KOPT-K1 (cell line): Measurements from ENCODE around the gene PAX1.

Experiments used
- H3K27ac ChIP-seq: fragments of 200-600 bp; sonication (generic); 2 replicates; pipeline ENCODE4 v1.5.1; 2016; ENCODE audit warnings: antibody characterized with exemption, mild to moderate bottlenecking, low read depth, low read length; ENCODE audit not compliant: poor library complexity, severe bottlenecking
- H3K36me3 ChIP-seq: fragments of 200-600 bp; sonication (generic); 2 replicates; pipeline ENCODE4 v1.5.1; 2017; ENCODE audit warnings: antibody characterized with exemption, mild to moderate bottlenecking, low read length, moderate library complexity; ENCODE audit not compliant: insufficient read depth
- H3K9me3 ChIP-seq: fragments of 200-600 bp; sonication (generic); 2 replicates; pipeline ENCODE4 v1.5.1; 2017; ENCODE audit warnings: antibody characterized with exemption, low read length, mild to moderate bottlenecking; ENCODE audit not compliant: insufficient read depth, poor library complexity, severe bottlenecking

Gene PAX1

GRCh38 chr20:21710341-21710740 is 4.9 kb downstream of the PAX1 start:
- Histone ChIP-seq H3K27ac (no peak overlapping the region), H3K36me3 (no peaks in the 10 kb centered on the region)

DNA sequence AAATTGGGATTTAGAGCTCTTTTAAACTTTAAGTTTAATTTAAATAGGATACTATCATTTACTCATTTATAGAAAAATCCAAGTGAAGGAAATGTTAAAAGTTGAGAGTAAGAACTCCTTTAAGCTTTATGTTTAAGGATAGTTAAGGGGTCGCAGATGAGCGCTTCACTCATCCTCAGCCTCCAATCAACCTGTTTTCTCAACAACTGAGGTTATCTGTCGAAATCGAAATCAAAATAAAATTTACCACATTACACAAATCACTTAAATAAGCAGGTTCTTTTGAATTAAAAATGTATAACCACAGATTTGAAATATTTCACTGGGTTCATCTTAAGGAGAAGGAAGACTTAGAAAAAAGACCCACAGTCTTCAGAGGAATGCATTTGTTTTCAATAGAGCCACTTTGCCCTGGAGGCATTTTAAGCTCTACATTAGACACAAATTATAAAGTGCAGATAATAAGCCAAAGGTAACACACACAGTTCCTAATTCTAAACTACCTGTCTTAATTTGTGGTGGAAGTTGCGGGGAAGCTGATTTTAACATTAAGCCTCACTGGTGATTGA is 5.5 kb downstream of the PAX1 start:
- no peaks in the 10 kb centered on the region for H3K36me3 ChIP-seq
- no peak overlapping the region for H3K27ac ChIP-seq
- H3K9me3 ChIP-seq: no peaks in the 10 kb centered on the region

More at GRCh38 chr20:21710341-21710740, 4.9 kb downstream of the PAX1 start:
- no peaks in the 10 kb centered on the region for H3K9me3 ChIP-seq

GRCh38 chr20:21712443-21713059 is 7.1 kb downstream of the PAX1 start:
- Histone ChIP-seq H3K36me3 (no peaks in the 10 kb centered on the region), H3K9me3 (no peaks in the 10 kb centered on the region), H3K27ac (no peak overlapping the region)

- Histone ChIP-seq H3K27ac (no peak overlapping the region), H3K9me3 (no peaks in the 10 kb centered on the region), H3K36me3 (no peaks in the 10 kb centered on the region)
Measured at GRCh38 chr20:21713470-21713869, 8.0 kb downstream of the PAX1 start.

- no peaks in the 10 kb centered on the region for H3K9me3 ChIP-seq
- no peaks in the 10 kb centered on the region for H3K36me3 ChIP-seq
- no peak overlapping the region for H3K27ac ChIP-seq
Measured at GRCh38 chr20:21713901-21714296, 8.4 kb downstream of the PAX1 start.

DNA sequence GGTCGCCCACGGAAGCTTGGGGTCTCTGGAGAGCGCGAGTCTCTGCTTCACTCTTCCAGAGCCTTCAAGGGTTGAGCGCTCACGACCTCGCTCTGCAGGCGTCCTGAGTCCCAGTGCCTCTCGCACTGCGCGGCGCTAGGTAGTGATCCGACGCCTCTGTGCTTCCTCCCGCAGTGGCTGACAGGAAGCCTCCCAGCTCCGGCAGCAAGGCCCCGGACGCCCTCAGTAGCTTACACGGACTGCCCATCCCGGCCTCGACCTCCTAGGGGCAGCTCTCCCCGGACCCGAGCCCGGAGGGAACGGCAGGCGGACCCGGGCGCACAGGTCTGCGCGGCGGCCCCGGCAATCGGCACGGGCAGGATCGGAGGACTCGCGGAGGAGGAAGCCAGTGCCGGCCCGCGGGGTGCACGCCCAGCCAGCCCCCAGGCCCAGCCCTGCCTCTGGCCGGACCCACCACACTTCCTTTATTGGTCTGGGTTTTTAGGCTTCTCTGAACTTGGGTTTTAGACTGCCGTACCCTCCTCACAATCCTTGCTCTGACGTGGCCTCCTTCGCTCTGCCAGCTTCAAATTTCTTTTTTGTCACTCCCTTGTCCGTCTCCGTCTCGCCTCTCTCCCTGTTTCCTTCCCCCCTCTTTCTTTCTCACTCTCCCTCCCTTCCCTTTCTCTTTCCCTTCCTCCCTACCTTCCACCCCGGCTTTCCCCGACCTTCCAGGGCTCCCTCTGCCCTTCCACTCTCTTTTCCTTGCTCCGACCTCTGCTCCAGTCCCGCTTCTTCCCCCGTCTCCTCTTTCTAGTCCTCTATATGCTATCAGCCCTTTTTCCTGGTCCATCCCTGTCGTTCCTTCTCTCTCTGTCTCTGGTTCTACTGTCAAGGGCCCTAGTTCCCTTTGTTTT is 9.1 kb downstream of the PAX1 start:
- no peak overlapping the region for H3K27ac ChIP-seq
- H3K9me3 ChIP-seq: no peaks in the 10 kb centered on the region
- H3K36me3 ChIP-seq: no peaks in the 10 kb centered on the region

DNA sequence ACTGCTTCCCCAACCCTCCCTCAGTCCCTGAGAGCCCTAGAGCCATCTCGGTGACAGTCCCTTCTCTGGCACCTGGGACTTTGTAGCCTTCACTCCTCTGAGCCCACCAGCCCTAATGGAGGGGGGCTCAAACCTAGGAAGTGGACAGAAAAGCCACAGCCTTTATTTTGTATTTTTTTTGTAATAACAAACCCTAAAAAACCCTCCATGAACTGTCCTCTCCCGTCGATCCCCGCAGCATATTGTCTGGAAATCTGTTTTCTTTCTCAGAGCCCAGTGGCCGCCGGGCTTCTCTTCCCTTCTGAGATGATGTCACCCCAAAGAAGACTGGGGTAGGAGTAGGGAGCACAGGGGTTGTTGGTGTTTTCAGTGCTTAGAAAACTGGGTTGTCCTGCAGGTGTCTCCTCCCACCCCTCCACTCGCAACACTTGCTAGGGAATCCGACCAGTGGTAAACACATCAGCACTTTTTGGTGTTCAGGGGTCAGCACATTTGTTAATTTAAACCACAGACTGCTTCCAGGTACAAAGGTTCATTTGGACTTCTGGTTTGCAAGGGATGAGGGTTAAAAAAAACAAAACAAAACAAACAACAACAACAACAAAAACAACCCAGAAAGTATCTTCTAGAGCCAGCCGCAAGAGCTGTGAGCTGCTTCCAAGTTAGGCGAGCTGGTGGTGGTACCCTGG is 9.9 kb downstream of the PAX1 start:
- Histone ChIP-seq H3K36me3 (no peaks in the 10 kb centered on the region), H3K9me3 (no peaks in the 10 kb centered on the region), H3K27ac (no peak overlapping the region)

DNA sequence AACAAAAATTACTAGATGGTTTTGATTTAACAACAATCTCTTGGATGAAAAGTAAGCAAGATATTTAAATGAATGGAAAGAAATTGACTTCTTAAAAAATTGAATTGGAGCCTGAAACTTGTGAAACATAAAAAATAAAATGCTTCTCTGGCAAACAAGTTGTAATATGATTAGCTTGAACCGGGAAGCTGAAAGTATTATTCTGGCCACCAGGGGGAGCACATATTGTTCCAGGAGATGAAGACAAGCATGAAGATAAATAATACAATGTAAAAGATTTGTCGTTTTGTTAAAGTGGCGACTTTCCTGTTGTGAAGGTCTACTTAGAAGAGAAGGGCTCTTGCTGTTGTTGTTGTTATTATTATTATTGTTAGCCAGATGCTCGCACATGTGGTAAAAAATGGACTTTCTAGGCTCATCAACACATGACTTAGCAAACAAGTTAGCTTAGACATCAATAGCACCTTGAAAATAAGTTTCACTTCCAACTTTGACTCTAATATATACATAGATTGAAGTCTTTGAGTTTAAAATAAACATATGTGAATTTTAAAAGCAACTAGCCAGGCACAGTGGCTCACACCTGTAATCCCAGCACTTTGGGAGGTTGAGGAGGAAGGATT is 14.2 kb downstream of the PAX1 start:
- H3K36me3 ChIP-seq: no peaks in the 10 kb centered on the region
- no peaks in the 10 kb centered on the region for H3K9me3 ChIP-seq
- H3K27ac ChIP-seq: no peak overlapping the region

DNA sequence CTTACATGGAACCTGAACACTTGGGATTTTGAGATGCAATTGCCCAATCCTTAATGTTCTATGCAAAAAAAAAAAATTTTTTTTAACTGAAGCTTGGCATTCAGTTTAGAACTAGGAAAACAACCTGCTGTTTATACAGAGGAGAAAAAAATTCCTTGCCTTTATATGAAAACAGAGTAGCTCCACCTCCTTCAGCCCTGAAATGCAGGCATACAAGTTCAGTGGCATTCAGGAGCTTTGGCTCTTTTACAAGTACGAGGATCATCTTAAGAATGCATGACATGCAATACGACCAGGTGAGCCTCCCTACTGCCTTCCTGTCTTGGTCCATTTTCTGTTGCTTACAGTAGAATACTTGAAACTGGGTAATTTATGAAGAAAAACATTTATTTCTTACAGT is 20.4 kb downstream of the PAX1 start:
- no peaks in the 10 kb centered on the region for H3K36me3 ChIP-seq

DNA sequence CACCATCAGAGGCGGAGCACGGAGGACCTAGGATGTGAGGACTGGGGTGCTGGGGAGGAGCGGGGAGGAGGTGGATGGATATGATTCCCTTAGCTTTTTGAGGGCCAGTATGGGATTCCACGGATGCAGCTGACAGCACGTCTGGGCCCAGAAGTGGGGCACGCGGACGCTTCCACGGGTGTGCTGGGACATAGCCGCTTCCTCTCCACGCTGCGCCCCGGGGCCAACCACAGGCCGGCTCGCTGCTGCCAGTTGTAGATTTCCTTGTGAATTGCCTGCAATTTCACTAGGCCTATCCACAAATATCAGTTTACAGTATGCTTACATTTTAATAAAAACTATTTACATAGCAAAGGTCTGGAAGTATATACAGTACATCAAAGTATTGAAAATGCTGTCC is 23.9 kb downstream of the PAX1 start:
- Histone ChIP-seq H3K27ac (no peak overlapping the region), H3K36me3 (no peaks in the 10 kb centered on the region), H3K9me3 (no peaks in the 10 kb centered on the region)

More for the DNA sequence above, 20.4 kb downstream of the PAX1 start:
- Histone ChIP-seq H3K9me3 (no peaks in the 10 kb centered on the region), H3K27ac (no peak overlapping the region)

GRCh38 chr20:21739161-21739560 is 33.7 kb downstream of the PAX1 start:
- Histone ChIP-seq H3K36me3 (no peaks in the 10 kb centered on the region), H3K9me3 (no peaks in the 10 kb centered on the region), H3K27ac (no peak overlapping the region)

DNA sequence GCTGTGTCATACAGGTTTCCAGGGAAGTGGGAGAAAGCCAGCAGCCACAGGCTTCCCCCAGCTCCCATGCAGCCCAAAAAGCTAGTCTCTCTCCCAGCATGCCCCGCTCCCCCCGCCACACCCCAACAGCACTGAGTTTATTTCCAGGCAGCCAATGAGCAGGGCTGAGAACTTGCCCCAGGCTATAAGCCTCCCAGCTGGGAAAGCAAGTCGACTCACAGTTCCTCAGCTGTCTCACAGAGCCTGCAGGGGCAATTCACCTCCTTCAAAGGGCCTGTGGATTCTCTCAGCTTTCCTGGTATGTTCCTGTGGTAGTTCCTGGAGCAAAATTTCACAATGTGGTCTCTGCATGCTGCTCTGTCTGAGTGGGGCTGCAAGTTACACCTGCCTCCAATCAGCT is 34.2 kb downstream of the PAX1 start:
- H3K9me3 ChIP-seq: no peaks in the 10 kb centered on the region
- H3K27ac ChIP-seq: no peak overlapping the region
- H3K36me3 ChIP-seq: no peaks in the 10 kb centered on the region

DNA sequence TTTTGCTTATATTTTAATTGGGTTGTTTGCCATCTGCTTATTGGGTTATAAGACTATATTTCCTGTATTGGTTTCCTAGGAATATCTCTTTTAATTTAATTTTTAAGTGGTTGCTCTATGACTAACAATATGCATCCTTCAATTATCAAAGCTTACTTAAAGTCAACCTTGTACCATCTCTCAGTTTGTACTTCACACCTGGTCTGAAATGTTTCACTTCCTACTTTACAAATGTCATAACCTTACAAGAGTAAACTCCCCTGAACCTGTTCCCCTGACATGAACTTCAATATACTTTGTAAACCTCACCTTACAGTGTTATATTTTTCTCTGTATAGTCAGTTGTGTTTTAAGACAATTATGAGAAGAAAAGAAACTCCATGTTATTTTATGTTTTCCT is 35.8 kb downstream of the PAX1 start:
- no peak overlapping the region for H3K27ac ChIP-seq
- H3K36me3 ChIP-seq: no peaks in the 10 kb centered on the region
- H3K9me3 ChIP-seq: no peaks in the 10 kb centered on the region

GRCh38 chr20:21762646-21763045 is 57.2 kb downstream of the PAX1 start:
- H3K9me3 ChIP-seq: no peaks in the 10 kb centered on the region
- no peak overlapping the region for H3K27ac ChIP-seq

More at GRCh38 chr20:21762646-21763045, 57.2 kb downstream of the PAX1 start:
- no peaks in the 10 kb centered on the region for H3K36me3 ChIP-seq
